Measurements from ENCODE around the gene WSB2. TPM values are rescaled to one million over a fixed set of nuclear protein-coding genes. Genes with fewer than 3 reads are reported as not detected.

The WSB2 gene
- total RNA-seq, result 68.6 TPM

DNA sequence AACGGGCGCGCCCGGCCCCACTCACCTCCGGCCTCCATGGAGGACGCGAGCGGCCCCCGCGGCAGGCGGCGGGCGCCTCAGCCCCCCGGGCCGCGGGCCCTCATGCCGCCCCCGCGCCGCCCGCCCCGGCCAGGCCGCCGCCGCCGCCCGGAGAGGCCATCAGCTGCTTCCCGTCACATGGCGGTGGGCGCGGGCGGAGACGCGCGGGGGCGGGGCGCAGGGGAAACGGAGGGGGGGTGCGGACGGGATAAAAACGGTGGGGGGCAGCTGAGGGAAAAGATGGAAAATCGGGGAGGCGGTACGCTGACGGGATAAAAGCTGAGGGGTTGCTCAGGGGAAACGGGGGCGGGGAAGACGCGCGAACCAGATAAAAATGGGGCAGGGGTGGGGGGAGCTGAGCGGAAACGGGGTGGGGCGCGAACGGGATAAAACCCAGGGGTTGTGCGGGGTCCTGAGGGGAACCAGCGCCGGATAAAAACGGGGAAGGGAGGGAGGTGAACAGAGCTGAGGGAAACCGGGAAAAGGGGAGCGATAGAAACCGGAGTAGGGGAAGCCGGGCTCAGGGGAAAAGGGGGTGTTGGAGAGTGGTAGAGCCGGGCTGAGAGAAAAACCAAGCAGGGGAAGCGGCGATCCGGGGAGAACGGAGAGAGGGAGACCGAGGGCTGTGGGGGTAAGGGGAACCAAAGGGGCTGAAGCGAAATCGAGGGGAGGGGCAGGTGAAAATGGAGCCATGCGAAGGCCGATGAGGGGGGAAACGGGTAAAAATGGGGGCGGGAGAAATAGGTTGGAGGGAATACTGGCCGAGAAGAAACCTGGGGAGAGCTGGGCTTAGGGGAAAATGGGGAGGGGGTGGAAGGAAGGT is at the start of gene WSB2:
Gene WSB2 (minus strand): TSS at position 169 of the 862 bp plus-strand sequence. CDS start 131 bp downstream, at position 38.
- TF ChIP-seq, protein P1, sequence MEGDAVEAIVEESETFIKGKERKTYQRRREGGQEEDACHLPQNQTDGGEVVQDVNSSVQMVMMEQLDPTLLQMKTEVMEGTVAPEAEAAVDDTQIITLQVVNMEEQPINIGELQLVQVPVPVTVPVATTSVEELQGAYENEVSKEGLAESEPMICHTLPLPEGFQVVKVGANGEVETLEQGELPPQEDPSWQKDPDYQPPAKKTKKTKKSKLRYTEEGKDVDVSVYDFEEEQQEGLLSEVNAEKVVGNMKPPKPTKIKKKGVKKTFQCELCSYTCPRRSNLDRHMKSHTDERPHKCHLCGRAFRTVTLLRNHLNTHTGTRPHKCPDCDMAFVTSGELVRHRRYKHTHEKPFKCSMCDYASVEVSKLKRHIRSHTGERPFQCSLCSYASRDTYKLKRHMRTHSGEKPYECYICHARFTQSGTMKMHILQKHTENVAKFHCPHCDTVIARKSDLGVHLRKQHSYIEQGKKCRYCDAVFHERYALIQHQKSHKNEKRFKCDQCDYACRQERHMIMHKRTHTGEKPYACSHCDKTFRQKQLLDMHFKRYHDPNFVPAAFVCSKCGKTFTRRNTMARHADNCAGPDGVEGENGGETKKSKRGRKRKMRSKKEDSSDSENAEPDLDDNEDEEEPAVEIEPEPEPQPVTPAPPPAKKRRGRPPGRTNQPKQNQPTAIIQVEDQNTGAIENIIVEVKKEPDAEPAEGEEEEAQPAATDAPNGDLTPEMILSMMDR (IDR thresholded peaks at IDR 0.05), result no peak
- DNase-seq (ENCODE audit: low spot score in 2 of 2), result peak in 1 of 2 donors; percentile 88
- Histone ChIP-seq H3K4me3 (peak within 1 kb of the TSS; percentile 75 to 86), H3K9me3 (no peaks in the 10 kb centered on the region), H3K27me3 (no peaks in the 10 kb centered on the region), H3K36me3 (no peaks in the 10 kb centered on the region), H3K4me1 (peaks cover 0 to 8% of the 10 kb centered on the region in 2 donors), H3K27ac (peak within 1 kb of the TSS; percentile 95 to 99)
- intact Hi-C loops (cut with DNase I), result loop anchor here (2.0 to 5.0 kb wide), 3 partner anchors 44 to 1116 kb away; partner anchors contain the start of genes HSPB8 and RFC5

DNA sequence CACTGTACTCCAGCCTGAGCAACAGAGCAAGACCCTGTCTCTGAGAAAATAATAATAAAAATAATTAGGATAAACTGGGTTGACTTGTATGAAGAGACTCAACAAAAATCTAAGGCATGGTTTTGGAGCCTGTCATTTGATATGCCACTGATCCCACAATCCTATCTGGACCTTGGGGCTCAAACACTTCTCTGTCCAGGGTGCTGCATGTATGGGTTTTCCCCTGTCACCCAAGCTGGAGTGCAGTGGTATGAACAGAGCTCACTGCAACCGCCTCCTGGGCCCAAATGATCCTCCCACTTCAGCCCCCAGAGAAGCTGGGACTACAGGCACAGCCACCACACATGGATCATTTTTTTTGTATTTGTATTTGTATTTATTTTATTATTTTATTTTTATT is 48.1 kb upstream of the WSB2 start:
- Histone ChIP-seq H3K36me3 (no peaks in the 10 kb centered on the region), H3K9me3 (no peaks in the 10 kb centered on the region), H3K27ac (no peak overlapping the region), H3K4me3 (no peak overlapping the region), H3K27me3 (no peaks in the 10 kb centered on the region), H3K4me1 (no peaks in the 10 kb centered on the region)
- intact Hi-C loops (cut with DNase I), result no loop called here
- TF ChIP-seq, protein P1 (IDR thresholded peaks at IDR 0.05), result no peak
- no peak for DNase-seq (ENCODE audit: low spot score in 2 of 2)

DNA sequence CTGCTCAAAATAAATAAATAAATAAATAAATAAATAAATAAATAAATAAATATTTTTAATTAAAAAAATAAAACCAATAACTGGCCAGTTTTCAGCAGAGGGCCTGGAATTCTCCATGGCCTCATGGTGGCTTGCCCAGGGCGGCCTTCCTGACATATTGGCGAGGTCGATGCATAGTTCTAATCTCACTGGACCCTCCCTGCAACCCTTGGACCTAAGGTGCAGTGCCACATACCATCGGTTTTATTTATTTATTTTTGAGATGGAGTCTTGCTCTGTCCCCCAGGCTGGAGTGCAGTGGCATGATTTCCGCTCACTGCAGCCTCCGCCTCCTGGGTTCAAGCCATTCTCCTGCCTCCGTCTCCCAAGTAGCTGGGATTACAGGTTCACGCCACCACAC is 46.7 kb upstream of the WSB2 start:
- intact Hi-C loops (cut with DNase I), result no loop called here
- TF ChIP-seq, protein P1 (IDR thresholded peaks at IDR 0.05), result no peak
- Histone ChIP-seq H3K27ac (no peak overlapping the region), H3K4me1 (no peaks in the 10 kb centered on the region), H3K4me3 (no peak overlapping the region), H3K36me3 (no peaks in the 10 kb centered on the region), H3K9me3 (no peaks in the 10 kb centered on the region), H3K27me3 (no peaks in the 10 kb centered on the region)
- DNase-seq (ENCODE audit: low spot score in 2 of 2), result no peak

DNA sequence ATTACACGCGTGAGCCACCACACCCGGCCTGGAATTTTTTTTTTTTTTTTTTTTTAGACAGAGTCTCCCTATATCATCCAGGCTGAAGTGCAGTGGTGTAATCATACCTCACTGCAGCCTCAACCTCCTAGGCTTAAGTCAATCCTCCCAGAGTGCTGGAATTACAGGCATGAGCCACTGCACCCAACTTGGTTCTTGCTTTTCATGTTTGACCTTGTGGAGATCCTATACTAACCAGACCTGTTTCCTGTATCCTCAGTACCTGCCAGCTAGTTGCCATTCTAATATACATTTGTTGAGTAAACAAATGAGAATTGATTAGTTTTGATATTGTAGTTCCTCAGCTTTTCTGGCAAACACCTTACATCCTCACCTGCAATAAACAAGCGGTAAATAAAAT is 46.0 kb upstream of the WSB2 start:
- TF ChIP-seq, protein P1 (IDR thresholded peaks at IDR 0.05), result no peak
- Histone ChIP-seq H3K27me3 (no peaks in the 10 kb centered on the region), H3K4me1 (no peaks in the 10 kb centered on the region), H3K9me3 (no peaks in the 10 kb centered on the region), H3K27ac (no peak overlapping the region), H3K4me3 (no peak overlapping the region), H3K36me3 (no peaks in the 10 kb centered on the region)
- DNase-seq (ENCODE audit: low spot score in 2 of 2), result no peak
- intact Hi-C loops (cut with DNase I), result no loop called here

DNA sequence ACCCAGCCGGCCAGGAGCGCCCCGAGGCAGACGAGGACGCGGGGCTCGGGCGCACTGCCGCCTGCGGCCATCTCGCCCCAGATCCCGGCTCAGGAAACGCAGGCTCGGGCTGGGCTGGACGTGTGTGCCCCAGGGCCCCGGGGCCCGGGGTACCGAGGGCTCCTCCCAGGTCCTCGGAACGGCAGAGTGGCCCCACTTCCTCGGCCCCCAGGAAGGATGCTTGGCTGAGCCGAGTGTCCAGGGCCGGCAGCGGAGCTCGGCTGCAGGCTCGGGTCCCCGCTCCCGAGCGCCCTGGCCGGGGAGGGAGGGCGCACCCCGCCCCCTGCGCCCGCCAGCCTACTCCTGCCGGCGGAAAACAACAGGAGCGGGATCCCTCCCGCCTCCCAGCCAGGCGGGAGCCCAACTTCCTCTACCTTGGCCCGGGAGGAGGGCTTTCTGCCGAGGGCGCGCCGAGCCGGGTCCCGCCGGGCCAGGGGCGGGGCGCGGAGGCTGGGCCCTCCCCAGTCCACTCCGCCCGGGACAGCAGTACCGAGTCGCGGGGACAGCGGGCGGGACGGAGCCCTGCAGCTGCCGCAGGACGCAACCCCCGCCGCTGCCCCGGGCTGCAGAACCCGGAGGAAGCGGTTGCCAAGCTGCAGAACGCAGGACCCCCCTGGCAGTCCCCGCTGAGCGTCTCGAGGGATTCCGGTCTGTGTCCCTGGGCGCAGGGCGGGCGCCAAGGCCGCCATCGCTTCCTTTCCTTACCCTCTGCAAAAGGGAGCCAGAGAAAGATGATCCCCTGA is 42.8 kb upstream of the WSB2 start, which contains the start of gene VSIG10:
Gene VSIG10 (minus strand): TSS at position 411 of the 782 bp plus-strand sequence. CDS start 340 bp downstream, at position 71.
- intact Hi-C loops (cut with DNase I), result loop anchor here (2.0 to 5.0 kb wide), 3 partner anchors 34 to 86 kb away; partner anchors contain the start of genes PEBP1 and RFC5

More for the DNA sequence above, 42.8 kb upstream of the WSB2 start, which contains the start of gene VSIG10:
- Histone ChIP-seq H3K4me3 (peak within 1 kb of the TSS; percentile 74 to 96), H3K36me3 (no peaks in the 10 kb centered on the region), H3K4me1 (no peaks in the 10 kb centered on the region), H3K27ac (peak within 1 kb of the TSS; percentile 70 to 74), H3K27me3 (no peaks in the 10 kb centered on the region), H3K9me3 (no peaks in the 10 kb centered on the region)
- DNase-seq (ENCODE audit: low spot score in 2 of 2), result peak; percentile 9 to 80
- TF ChIP-seq, protein P1 (IDR thresholded peaks at IDR 0.05), result no peak
